GM21528 (cell line): ENCODE results near the gene L3MBTL3.
"Not testable (repeated sequence)": the region's sequence is repeated elsewhere in the genome, so short reads cannot be mapped to it uniquely, and the experiment has no call there.

Experiments
- ATAC-seq: cut with Tn5 transposase; IDR thresholded peaks from one replicate; pipeline ENCODE4 v1.9.1; 2021; ENCODE audit warnings: mild to moderate bottlenecking, moderate library complexity; ENCODE audit not compliant: unreplicated experiment, low FRiP score

Gene L3MBTL3

GRCh38 chr6:130129762-130130246, 111.4 kb downstream of the L3MBTL3 start:
- ATAC-seq = no peak

DNA sequence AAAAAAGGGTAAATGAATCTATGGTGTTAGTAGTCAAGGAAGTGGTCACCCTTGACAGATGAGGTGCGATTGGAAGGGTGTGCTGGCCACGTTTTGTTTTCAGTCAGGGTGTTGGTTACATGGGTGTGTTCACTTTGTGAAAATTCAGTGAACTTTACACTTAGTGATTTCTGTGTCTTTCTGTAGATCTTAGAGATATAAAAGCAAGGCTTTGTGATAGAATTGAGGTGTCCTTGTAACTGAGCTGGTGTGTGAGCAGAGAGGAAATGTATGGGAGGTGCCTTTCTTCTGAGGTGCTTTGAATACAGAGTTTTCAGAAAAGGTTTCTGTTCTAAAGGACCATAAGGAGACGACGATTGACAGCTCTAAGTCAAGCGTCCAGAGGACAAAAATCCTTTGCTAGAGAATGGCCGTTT, 113.9 kb downstream of the L3MBTL3 start:
- peak; percentile 80 for ATAC-seq

- ATAC-seq = no peak
Observed at GRCh38 chr6:130134582-130134981, 116.2 kb downstream of the L3MBTL3 start.

DNA sequence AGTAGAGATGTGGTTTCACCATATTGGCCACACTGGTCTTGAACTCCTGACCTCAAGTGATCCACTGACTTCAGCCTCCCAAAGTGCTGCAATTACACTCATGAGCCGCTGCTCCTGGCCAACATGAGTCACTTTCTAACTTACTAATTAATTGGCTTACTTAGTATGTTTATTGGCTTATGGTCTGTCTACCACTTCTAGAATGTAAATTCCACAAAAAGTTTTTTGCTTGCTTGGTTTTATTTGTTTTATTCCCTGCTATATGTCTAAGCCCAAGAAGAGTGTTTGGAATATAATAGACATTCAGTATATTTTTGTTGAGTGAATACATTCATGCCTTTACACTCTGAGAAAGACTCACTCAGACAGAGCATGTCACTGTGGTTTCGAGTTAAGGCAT, 118.4 kb downstream of the L3MBTL3 start:
- no peak for ATAC-seq

DNA sequence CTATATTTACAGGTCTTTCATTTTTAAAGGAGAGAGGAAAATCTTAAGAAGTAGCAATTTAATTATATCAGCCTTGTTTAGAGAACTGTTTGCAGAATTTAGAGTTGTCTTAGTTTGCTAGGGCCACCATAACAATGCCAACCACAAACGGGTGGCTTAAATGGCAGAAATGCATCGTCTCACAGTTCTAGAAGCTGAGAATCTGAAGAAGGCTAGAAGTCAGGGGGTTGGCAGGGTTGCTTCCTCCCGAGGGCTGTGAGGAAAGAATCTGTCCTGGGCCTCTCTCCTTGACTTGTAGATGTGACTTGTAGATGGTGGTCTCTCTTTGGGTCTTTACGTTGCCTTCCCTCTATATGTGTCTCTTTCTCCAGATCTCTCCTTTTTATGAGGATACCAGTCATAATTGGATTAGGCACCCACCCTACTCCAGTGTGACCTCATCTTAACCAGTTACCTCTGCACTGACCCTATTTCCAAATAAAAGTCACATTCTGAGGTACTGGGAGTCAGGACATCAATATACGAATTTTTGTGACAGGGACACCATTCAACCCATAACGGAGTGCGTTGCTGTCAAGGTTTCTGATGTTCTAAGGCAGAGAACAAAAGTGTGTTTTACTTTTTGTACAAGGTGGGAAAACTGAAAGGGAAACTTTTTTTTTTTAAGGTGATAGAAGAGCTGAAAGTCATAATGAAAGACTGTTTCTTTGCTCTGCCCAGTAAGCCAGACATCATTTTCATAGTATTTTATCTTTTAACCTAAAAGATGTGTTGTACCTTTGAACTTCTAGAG, 119.9 kb downstream of the L3MBTL3 start:
- no peak for ATAC-seq

DNA sequence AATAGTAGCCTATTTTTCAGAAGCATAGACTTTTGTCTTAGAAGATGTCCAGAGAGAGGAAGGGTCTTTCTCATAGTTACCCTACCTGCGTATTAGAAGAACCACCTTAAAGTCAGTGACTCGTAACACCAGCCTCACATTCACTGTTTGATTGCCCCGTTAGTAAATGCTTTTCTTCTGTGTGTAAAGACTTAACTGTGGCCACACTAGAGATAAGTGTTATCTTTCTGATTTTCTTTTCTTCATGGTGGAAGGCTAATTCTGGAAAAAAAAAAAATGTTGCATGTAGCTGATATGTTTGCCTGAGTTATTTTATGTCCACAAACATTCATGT, 120.5 kb downstream of the L3MBTL3 start:
- no peak for ATAC-seq

GRCh38 chr6:130140084-130140483, 121.7 kb downstream of the L3MBTL3 start:
- no peak for ATAC-seq

DNA sequence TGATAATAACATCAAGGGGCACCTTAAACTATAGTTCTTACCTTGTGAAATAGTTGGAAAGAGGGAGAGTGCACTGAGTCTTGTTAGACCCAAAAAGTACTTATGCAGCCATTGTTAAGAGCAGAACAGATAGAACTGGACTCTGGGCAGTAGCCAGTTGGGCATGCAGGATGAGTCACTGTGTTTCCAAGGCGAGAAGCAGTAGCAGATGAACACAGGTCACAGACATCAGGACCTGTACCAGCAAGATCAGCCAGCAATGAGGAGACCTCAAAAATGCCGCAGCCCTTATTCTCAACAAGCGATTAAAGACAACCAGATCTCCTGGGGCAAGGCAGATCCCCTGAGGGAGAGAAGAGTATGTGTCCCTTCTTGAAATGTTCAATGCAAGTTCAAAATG, 125.3 kb downstream of the L3MBTL3 start:
- ATAC-seq = no peak

- no peak for ATAC-seq
Observed at GRCh38 chr6:130147111-130147510, 128.7 kb downstream of the L3MBTL3 start.

- ATAC-seq = no peak
Observed at GRCh38 chr6:130148181-130148580, 129.8 kb downstream of the L3MBTL3 start.

DNA sequence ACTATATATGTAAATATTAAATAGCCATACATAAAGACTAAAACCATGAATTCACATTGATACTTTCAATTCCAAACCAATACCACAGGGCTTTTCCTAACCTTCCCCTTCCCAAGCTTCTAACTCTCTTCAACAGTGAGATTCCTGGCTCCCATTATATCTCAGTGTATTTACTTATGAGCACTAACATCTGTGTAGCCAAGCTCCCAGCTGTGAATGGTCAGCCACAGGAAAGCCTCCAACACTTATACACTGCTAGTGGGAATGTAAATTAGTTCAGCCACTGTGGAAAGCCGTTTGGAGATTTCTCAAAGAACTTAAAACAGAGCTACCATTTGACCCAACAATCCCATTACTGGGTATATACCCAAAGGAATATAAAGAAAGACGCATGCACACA, 130.6 kb downstream of the L3MBTL3 start:
- ATAC-seq = not testable (repeated sequence)

DNA sequence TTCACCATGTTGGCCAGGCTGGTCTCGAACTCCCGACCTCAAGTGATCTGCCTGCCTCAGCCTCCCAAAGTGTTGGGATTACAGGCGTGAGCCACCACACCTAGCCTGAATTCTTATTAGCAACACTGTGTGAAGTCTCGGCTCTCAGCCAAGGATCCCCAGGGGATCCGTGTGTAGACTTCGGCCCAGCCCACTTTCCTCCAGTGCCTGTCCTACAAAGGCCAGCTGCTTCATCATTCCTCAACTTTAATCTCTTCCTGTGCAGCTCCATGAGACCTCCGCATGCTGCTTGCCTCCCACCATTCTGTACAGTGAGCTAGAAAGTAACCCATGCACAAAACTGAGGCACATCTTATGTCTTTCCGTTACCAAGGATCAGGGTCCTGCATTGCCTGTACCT, 132.5 kb downstream of the L3MBTL3 start:
- no peak for ATAC-seq

DNA sequence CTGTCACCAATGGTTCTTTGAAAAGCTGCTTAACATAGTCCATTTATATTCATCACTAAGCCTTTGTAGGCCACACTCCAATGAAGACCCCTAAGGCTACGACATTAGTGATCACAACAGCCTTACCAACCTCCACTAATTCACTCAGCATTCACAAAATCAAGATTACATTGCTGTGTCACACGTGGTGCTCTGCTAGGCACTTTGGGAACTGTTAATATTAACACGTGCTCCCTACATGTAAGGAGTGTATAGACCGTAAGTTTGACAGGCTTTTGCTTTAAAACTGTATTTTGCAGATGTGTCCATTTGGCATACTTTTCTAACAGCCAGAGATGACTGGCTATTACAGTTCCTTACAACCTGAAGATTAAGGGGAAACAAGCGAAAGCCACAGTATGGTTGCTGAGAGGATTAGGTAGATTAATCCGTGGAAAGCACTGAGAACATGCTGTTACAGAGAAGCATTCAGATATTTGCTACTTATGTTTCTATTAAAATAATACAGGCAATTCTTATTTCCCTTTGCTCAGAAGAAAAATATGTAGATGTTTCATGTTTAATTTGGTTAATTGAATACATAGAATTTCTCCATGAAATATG, 134.6 kb downstream of the L3MBTL3 start:
- no peak for ATAC-seq

DNA sequence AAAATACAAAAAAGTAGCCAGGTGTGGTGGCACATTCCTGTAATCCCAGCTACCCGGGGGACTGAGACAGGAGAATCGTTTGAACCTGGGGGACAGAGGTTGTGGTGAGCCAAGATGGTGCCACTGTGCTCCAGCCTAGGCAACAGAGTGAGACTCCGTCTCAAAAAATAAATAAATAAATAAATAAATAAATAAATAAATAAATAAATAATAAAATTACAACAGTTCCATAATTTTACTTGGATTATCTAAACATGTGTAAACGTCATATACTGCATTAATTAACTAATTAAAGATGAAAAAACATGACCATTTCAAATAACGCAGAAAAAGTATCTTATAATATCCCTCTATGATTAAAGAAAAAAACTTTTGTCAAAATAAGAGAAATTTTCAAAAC, 138.5 kb downstream of the L3MBTL3 start:
- no peak for ATAC-seq

- no peak for ATAC-seq
Observed at GRCh38 chr6:130158056-130158455, 139.7 kb downstream of the L3MBTL3 start.

- no peak for ATAC-seq
Observed at GRCh38 chr6:130158548-130158947, 140.2 kb downstream of the L3MBTL3 start.

DNA sequence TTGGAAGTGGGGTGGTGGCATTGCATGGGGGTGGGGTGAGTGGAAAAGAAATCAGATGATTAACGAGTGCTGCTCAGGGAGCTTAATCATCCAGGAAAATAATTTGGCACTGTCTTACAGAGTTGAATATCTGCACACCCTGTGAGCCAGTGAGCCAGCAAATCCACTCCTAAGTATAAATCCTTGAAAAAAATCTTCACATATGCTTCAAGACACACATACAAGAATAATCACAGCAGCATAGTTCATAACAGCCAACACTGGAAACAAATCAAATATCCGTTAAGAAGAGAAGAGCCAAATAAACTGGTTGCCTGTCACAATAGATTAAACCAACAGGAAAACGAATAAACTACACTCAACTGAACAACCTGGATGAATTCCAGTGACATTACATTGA, 141.6 kb downstream of the L3MBTL3 start:
- no peak for ATAC-seq

DNA sequence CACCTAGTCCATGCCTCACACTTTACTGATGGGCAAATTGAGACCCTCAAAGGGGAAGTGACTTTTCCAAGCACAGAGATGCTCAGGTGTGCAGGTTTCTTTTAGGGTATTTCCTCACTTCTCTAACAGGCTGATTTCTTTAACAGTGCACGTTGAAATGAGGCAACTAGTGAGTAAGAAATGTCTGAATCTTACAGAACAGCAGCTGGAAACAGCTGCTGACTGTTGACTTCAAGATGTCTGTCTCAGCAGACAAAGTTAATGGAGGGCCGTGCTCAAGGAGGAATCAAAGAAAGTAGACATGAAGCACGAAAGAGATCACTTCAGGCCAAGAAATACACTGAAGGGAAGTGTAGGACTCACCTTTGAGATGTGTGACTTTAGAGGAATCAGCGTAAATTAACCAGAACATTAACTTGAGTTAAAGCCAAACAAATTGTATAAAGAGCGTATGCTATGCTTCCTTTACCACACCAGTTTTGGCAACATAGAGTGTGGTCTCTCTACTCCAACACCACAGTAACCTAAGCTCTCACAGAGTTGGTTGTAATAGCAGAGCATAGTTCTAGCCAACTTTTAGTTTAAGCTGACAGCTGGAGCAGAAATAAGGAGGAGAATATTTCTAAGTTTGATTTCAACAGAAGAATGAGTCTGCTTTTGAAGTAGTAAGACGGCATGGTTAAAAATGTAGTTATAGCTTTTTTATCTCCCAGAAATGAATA, 143.5 kb downstream of the L3MBTL3 start:
- ATAC-seq = no peak

GRCh38 chr6:130162421-130162820, 144.0 kb downstream of the L3MBTL3 start:
- no peak for ATAC-seq

GRCh38 chr6:130163266-130163665, 144.9 kb downstream of the L3MBTL3 start:
- no peak for ATAC-seq

DNA sequence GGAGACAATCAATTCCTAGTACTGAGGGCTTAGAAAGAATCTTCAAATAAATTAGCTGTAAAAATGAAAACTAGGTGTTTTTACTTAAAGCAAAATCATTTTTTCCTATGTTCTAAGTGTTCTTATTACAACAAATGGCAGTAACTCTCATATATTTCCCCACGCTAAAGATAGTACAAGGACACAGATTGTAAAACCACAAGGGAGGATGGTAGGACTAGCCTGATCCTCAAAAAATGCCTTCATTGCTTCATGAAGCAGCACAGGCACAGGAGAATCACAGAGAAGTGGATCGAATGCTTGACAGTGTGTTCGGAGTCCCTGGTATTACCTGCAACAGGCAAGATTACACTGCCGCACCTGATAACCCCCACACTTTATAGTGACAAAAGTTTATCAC, 145.9 kb downstream of the L3MBTL3 start:
- ATAC-seq = no peak

- no peak for ATAC-seq
Observed at GRCh38 chr6:130167655-130168054, 149.3 kb downstream of the L3MBTL3 start.
